Stomach (tissue), 4 donors: Measurements from ENCODE around the gene RPP21.

Source experiments
- EP300 ChIP-seq: sonication (generic); formaldehyde crosslinking; IDR thresholded peaks from one replicate; pipeline ENCODE4 v1.6.1; 2017; ENCODE audit warnings: antibody characterized with exemption
- POLR2A ChIP-seq, 4 donors: fragments of 450-650 bp; IDR thresholded peaks; one replicate each; pipeline ENCODE4 v1.6.1; 2016; ENCODE audit warnings: antibody characterized with exemption in 4 of 4, control low read depth in 2 of 4, mild to moderate bottlenecking in 1 of 4, moderate library complexity in 1 of 4
- POLR2AphosphoS5 ChIP-seq, 3 donors: sonication (generic); formaldehyde crosslinking; IDR thresholded peaks; one replicate each; pipeline ENCODE4 v1.6.1; 2016; ENCODE audit warnings: antibody characterized with exemption in 3 of 3
- TF ChIP-seq, protein P1 (sequence below), 7 experiments: fragments of 450-650 bp in 4 of 7; fragments of 200-600 bp in 3 of 7; sonication (generic) in 3 of 7; IDR thresholded peaks; one replicate each; pipeline ENCODE4 v1.5.1; 2016 to 2019; ENCODE audit warnings: antibody characterized with exemption in 7 of 7, control low read depth in 2 of 7, mild to moderate bottlenecking in 1 of 7

DNA sequence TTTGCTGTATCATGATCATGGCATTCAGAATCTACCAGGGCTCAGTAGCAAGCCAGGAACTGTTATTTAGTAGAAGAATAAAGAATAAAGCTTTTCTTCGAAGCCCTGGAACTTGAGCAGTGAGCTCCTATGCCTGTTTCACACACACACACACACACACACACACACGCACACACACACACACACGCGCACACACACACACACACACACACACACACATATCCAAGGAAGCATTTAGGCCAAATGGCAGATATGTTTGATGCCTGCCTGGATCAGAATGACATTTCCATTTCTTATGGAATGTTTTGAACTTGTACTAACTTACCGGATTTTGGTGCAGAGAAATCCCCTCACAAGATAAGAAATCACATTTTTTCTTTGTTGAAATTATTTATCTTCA lies 35.5 kb downstream of the RPP21 start:
- TF ChIP-seq, protein P1, sequence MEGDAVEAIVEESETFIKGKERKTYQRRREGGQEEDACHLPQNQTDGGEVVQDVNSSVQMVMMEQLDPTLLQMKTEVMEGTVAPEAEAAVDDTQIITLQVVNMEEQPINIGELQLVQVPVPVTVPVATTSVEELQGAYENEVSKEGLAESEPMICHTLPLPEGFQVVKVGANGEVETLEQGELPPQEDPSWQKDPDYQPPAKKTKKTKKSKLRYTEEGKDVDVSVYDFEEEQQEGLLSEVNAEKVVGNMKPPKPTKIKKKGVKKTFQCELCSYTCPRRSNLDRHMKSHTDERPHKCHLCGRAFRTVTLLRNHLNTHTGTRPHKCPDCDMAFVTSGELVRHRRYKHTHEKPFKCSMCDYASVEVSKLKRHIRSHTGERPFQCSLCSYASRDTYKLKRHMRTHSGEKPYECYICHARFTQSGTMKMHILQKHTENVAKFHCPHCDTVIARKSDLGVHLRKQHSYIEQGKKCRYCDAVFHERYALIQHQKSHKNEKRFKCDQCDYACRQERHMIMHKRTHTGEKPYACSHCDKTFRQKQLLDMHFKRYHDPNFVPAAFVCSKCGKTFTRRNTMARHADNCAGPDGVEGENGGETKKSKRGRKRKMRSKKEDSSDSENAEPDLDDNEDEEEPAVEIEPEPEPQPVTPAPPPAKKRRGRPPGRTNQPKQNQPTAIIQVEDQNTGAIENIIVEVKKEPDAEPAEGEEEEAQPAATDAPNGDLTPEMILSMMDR (IDR thresholded peaks at IDR 0.05) = no peak
- no peak for TF ChIP-seq EP300
- TF ChIP-seq POLR2AphosphoS5 (IDR thresholded peaks at IDR 0.05) = no peak
- TF ChIP-seq POLR2A (IDR thresholded peaks at IDR 0.05) = no peak
